ENCODE measurements around the gene L3MBTL1. TPM values are rescaled to one million over a fixed set of nuclear protein-coding genes. Genes with fewer than 3 reads are reported as not detected.
A peak's percentile ranks its signal among the peaks of the same experiment; 100 is the strongest.

Gene L3MBTL1
- total RNA-seq, 6 experiments from 2014 or later, result 1.2 to 3.2 (median 2.4) TPM

- WGBS (ENCODE audit: insufficient coverage, low coverage, low lambda C conversion rate, missing lambda C conversion rate), result 15% methylated on average over 3 of the region's 4 CpGs
- ATAC-seq (peak; percentile 76 to 82 (median 78)), DNase-seq (peak in 2 of 3 donors; percentile 70)
- Histone ChIP-seq H3K4me1 (peaks cover 0 to 16% (median 7%) of the 10 kb centered on the region in 4 donors), H3K36me3 (no peaks in the 10 kb centered on the region), H3K9me3 (no peaks in the 10 kb centered on the region), H3K27me3 (no peaks in the 10 kb centered on the region), H3K27ac (no peak overlapping the region), H3K4me3 (no peak overlapping the region)
- no peak for TF ChIP-seq POLR2A (IDR thresholded peaks at IDR 0.05)
- TF ChIP-seq CTCF (IDR thresholded peaks at IDR 0.05), result peak; percentile 91 to 94 (median 92)
- intact Hi-C loops (cut with DNase I), result loop anchor here (10.0 kb wide), 2 partner anchors 147 to 157 kb away; no protein-coding TSS in a partner anchor
These were observed 30.7 kb downstream of the L3MBTL1 start for GRCh38 chr20:43537921-43538877.

GRCh38 chr20:43538878-43539700 is 31.6 kb downstream of the L3MBTL1 start:
- Histone ChIP-seq H3K9me3 (no peaks in the 10 kb centered on the region), H3K4me1 (peaks cover 0 to 16% (median 7%) of the 10 kb centered on the region in 4 donors), H3K27me3 (no peaks in the 10 kb centered on the region), H3K27ac (no peak overlapping the region), H3K36me3 (no peaks in the 10 kb centered on the region), H3K4me3 (no peak overlapping the region)
- ATAC-seq (peak; percentile 72 to 91 (median 89)), DNase-seq (peak; percentile 76 to 83 (median 81))
- TF ChIP-seq POLR2A (IDR thresholded peaks at IDR 0.05) (no peak), CTCF (IDR thresholded peaks at IDR 0.05) (no peak)
- 60% methylated on average over 2 of the region's 6 CpGs for WGBS (ENCODE audit: insufficient coverage, low coverage, low lambda C conversion rate, missing lambda C conversion rate)
- intact Hi-C loops (cut with DNase I), result loop anchor here (10.0 kb wide), 2 partner anchors 146 to 156 kb away; no protein-coding TSS in a partner anchor

- H3K4me3 ChIP-seq, result no peak overlapping the region
- no peak overlapping the region for H3K27ac ChIP-seq
- TF ChIP-seq CTCF (IDR thresholded peaks at IDR 0.05) (no peak), POLR2A (IDR thresholded peaks at IDR 0.05) (no peak)
- no peak for DNase-seq
- intact Hi-C loops (cut with DNase I), result loop anchor here (10.0 kb wide), 3 partner anchors 125 to 155 kb away; partner anchors contain the start of gene MYBL2 (in 1 of the 2)
- ATAC-seq, result no peak
- peaks cover 0 to 16% (median 7%) of the 10 kb centered on the region in 4 donors for H3K4me1 ChIP-seq
- no peaks in the 10 kb centered on the region for H3K36me3 ChIP-seq
- 66% methylated on average over 4 of the region's 17 CpGs for WGBS (ENCODE audit: insufficient coverage, low coverage, low lambda C conversion rate, missing lambda C conversion rate)
- no peaks in the 10 kb centered on the region for H3K9me3 ChIP-seq
- no peaks in the 10 kb centered on the region for H3K27me3 ChIP-seq
These were observed 32.6 kb downstream of the L3MBTL1 start for GRCh38 chr20:43539975-43540672.

- Histone ChIP-seq H3K27ac (no peak overlapping the region), H3K36me3 (no peaks in the 10 kb centered on the region), H3K27me3 (no peaks in the 10 kb centered on the region), H3K4me1 (peaks cover 0 to 16% (median 7%) of the 10 kb centered on the region in 4 donors), H3K9me3 (no peaks in the 10 kb centered on the region), H3K4me3 (no peak overlapping the region)
- DNase-seq (no peak), ATAC-seq (no peak)
- no CpG with 5 or more reads among the region's 7 CpGs for WGBS (ENCODE audit: insufficient coverage, low coverage, low lambda C conversion rate, missing lambda C conversion rate)
- intact Hi-C loops (cut with DNase I), result loop anchor here in 1 of 2 donors (10.0 kb wide), 1 partner anchor 124 kb away; the partner anchor contains the start of gene MYBL2
- TF ChIP-seq CTCF (IDR thresholded peaks at IDR 0.05) (no peak), POLR2A (IDR thresholded peaks at IDR 0.05) (no peak)
These were observed 33.2 kb downstream of the L3MBTL1 start for GRCh38 chr20:43540673-43541060.

All from right lobe of liver (tissue), 6 donors.